ENCODE results near the gene KLF7. TPM values are rescaled to one million over a fixed set of nuclear protein-coding genes. Genes with fewer than 3 reads are reported as not detected.

KLF7 gene
- total RNA-seq, 1 experiment from 2014 or later = 15.4 TPM

DNA sequence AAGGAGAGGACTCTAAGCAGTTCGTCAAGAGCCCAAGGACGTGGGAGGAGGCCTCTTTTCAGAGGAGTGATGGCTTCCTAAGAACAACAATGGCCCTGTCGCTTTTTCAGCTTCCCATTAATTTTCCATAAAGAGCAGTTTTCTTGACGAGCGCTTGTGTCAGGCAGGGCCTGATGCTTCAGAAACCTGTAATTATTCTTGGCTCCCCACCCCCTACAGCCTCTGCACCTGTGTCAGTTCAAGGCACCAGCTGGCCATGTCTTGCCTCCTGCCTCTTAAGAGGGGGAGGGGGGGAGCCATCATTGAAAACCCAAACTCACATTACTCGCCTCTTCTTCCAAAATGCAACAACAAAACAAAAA, 32.3 kb downstream of the KLF7 start:
- ChIA-PET RAD21 (ENCODE audit: low non-redundant PET in 1 of 2, low total read pairs in 2 of 2, uncharacterized antibody in 2 of 2, unreplicated experiment in 2 of 2) (no interaction called here), CTCF (no interaction called here), POLR2A (no interaction called here)
- H4K20me1 ChIP-seq (ENCODE audit: insufficient read depth) = no peaks in the 10 kb centered on the region
- no peaks in the 10 kb centered on the region for H3K36me3 ChIP-seq (ENCODE audit: control insufficient read depth in 1 of 2, insufficient read depth in 2 of 2, low read length in 2 of 2)
- H3K9me3 ChIP-seq (ENCODE audit: control insufficient read depth in 1 of 2, insufficient read depth in 1 of 2, low read depth in 1 of 2, low read length in 2 of 2) = no peaks in the 10 kb centered on the region
- H3K4me1 ChIP-seq (ENCODE audit: control insufficient read depth in 1 of 2, insufficient read depth in 2 of 2, low read length in 2 of 2) = peaks cover 0 to 9% of the 10 kb centered on the region in 2 experiments; a peak in 3 of 4 replicates
- no peaks in the 10 kb centered on the region for H3K9me2 ChIP-seq (ENCODE audit: insufficient read depth)
- BruUV-seq (replicated peaks) = no TSS peak
- DNase-seq (ENCODE audit: low read depth, low spot score) = no peak
- H3K9ac ChIP-seq (ENCODE audit: low read length) = no peak overlapping the region
- no peak overlapping the region for H3K4me2 ChIP-seq (ENCODE audit: low read length)
- no peak overlapping the region for H3K4me3 ChIP-seq (replicated peaks in 1 of 2; ENCODE audit: low read depth in 1 of 2, low read length in 2 of 2)
- no peaks in the 10 kb centered on the region for H3K27me3 ChIP-seq (ENCODE audit: insufficient read depth, low read length)
- no peak overlapping the region for H2AFZ ChIP-seq (ENCODE audit: low read depth, low read length, poor library complexity, severe bottlenecking)
- TF ChIP-seq POLR2AphosphoS5 (IDR thresholded peaks at IDR 0.05; ENCODE audit: low read depth, low read length) (no peak), EZH2phosphoT487 (IDR thresholded peaks at IDR 0.05; ENCODE audit: borderline replicate concordance) (no peak), ZNF274 (IDR thresholded peaks at IDR 0.05; ENCODE audit: low read depth, low read length) (no peak), SP1 (IDR thresholded peaks at IDR 0.05; ENCODE audit: low read depth) (no peak), SRF (IDR thresholded peaks at IDR 0.05; ENCODE audit: low read depth) (no peak), CEBPB (IDR thresholded peaks at IDR 0.05; ENCODE audit: low read depth) (no peak), CBX3 (IDR thresholded peaks at IDR 0.05; ENCODE audit: low read depth) (no peak), YY1 (IDR thresholded peaks at IDR 0.05; ENCODE audit: extremely low read depth, insufficient replicate concordance, low read depth, low read length) (no peak), FOSL1 (IDR thresholded peaks at IDR 0.05; ENCODE audit: low read depth) (no peak), JUND (IDR thresholded peaks at IDR 0.05) (no peak), ELF1 (IDR thresholded peaks at IDR 0.05; ENCODE audit: borderline replicate concordance, low read depth) (no peak), ZFX (IDR thresholded peaks at IDR 0.05) (no peak), POLR2A (IDR thresholded peaks at IDR 0.05; ENCODE audit: borderline replicate concordance, extremely low read depth, insufficient read depth, insufficient read length) (no peak), RAD21 (IDR thresholded peaks at IDR 0.05; ENCODE audit: low read depth) (no peak), EZH2 (IDR thresholded peaks at IDR 0.05) (no peak)
- TF ChIP-seq, protein P1, sequence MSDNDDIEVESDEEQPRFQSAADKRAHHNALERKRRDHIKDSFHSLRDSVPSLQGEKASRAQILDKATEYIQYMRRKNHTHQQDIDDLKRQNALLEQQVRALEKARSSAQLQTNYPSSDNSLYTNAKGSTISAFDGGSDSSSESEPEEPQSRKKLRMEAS (IDR thresholded peaks at IDR 0.05) = no peak
- TF ChIP-seq, protein P2, sequence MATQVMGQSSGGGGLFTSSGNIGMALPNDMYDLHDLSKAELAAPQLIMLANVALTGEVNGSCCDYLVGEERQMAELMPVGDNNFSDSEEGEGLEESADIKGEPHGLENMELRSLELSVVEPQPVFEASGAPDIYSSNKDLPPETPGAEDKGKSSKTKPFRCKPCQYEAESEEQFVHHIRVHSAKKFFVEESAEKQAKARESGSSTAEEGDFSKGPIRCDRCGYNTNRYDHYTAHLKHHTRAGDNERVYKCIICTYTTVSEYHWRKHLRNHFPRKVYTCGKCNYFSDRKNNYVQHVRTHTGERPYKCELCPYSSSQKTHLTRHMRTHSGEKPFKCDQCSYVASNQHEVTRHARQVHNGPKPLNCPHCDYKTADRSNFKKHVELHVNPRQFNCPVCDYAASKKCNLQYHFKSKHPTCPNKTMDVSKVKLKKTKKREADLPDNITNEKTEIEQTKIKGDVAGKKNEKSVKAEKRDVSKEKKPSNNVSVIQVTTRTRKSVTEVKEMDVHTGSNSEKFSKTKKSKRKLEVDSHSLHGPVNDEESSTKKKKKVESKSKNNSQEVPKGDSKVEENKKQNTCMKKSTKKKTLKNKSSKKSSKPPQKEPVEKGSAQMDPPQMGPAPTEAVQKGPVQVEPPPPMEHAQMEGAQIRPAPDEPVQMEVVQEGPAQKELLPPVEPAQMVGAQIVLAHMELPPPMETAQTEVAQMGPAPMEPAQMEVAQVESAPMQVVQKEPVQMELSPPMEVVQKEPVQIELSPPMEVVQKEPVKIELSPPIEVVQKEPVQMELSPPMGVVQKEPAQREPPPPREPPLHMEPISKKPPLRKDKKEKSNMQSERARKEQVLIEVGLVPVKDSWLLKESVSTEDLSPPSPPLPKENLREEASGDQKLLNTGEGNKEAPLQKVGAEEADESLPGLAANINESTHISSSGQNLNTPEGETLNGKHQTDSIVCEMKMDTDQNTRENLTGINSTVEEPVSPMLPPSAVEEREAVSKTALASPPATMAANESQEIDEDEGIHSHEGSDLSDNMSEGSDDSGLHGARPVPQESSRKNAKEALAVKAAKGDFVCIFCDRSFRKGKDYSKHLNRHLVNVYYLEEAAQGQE (IDR thresholded peaks at IDR 0.05; ENCODE audit: low read depth) = no peak
- intact Hi-C loops (cut with micrococcal nuclease) = no loop called here
- ATAC-seq = no peak
- H3K27ac ChIP-seq (ENCODE audit: low read depth, low read length) = no peak overlapping the region
- no peaks in the 10 kb centered on the region for H3K79me2 ChIP-seq (ENCODE audit: insufficient read depth, low read length)
